Common myeloid progenitor, CD34-positive (primary cell): ENCODE data around the gene SLC2A11.

ENCODE experiments used
- CTCF ChIA-PET: fragments of 350-600 bp; sonication (Branson Sonifier 250); formaldehyde crosslinking; loops from one replicate; lab custom pipeline; 2021; ENCODE audit warnings: antibody characterized with exemption; lab: Charles Lee
- POLR2A ChIA-PET: fragments of 350-600 bp; sonication (Branson Sonifier 250); formaldehyde crosslinking; loops from one replicate; lab custom pipeline; 2021; ENCODE audit warnings: antibody characterized with exemption; lab: Charles Lee
- DNase-seq, 3 donors: peaks; one replicate each; pipeline versions ENCODE4 v3.0.0 to v3.0.0-alpha.2; 2013
- H3K27ac ChIP-seq, 2 experiments: 1 replicate in 1 of 2; 2 replicates in 1 of 2; pipeline ENCODE4 v1.7.0; 2013; ENCODE audit warnings: inconsistent platforms in 2 of 2, low read length in 2 of 2, mild to moderate bottlenecking in 2 of 2, low read depth in 1 of 2, moderate library complexity in 1 of 2; ENCODE audit not compliant: severe bottlenecking in 2 of 2, insufficient read depth in 1 of 2, poor library complexity in 1 of 2
- H3K27me3 ChIP-seq, 5 experiments: replicated peaks in 2 of 5; 1 replicate in 3 of 5; 2 replicates in 2 of 5; pipeline versions ENCODE4 v1.6.1 to v1.7.0; 2013; ENCODE audit warnings: low read length in 4 of 5, mild to moderate bottlenecking in 2 of 5, moderate library complexity in 2 of 5, inconsistent platforms in 1 of 5; ENCODE audit not compliant: insufficient read depth in 5 of 5, control insufficient read depth in 4 of 5
- H3K36me3 ChIP-seq, 4 experiments: 1 replicate in 2 of 4; 2 replicates in 2 of 4; pipeline versions ENCODE4 v1.6.1 to v1.7.0; 2013; ENCODE audit warnings: low read length in 3 of 4, control low read depth in 1 of 4, mild to moderate bottlenecking in 1 of 4; ENCODE audit not compliant: control insufficient read depth in 4 of 4, insufficient read depth in 4 of 4
- H3K4me1 ChIP-seq, 4 experiments: 1 replicate in 3 of 4; 2 replicates in 1 of 4; pipeline versions ENCODE4 v1.6.1 to v1.7.1; 2013; ENCODE audit warnings: low read length in 3 of 4, mild to moderate bottlenecking in 3 of 4, control low read depth in 1 of 4, inconsistent platforms in 1 of 4, moderate library complexity in 1 of 4; ENCODE audit not compliant: control insufficient read depth in 4 of 4, insufficient read depth in 4 of 4; ENCODE audit errors: control extremely low read depth in 1 of 4
- H3K4me3 ChIP-seq, 7 experiments: 1 replicate in 4 of 7; 2 replicates in 3 of 7; pipeline versions ENCODE4 v1.5.1 to v1.7.0; 2013; ENCODE audit warnings: mild to moderate bottlenecking in 7 of 7, low read length in 6 of 7, moderate library complexity in 6 of 7, inconsistent platforms in 2 of 7, low read depth in 2 of 7, control low read depth in 1 of 7; ENCODE audit not compliant: insufficient read depth in 4 of 7, control insufficient read depth in 1 of 7; ENCODE audit errors: extremely low read depth in 1 of 7
- H3K9me3 ChIP-seq, 5 experiments: 1 replicate in 4 of 5; 2 replicates in 1 of 5; pipeline versions ENCODE4 v1.6.1 to v1.7.1; 2013; ENCODE audit warnings: low read length in 4 of 5, mild to moderate bottlenecking in 2 of 5, inconsistent platforms in 1 of 5, low read depth in 1 of 5, moderate library complexity in 1 of 5; ENCODE audit not compliant: control insufficient read depth in 4 of 5, insufficient read depth in 2 of 5; ENCODE audit errors: control extremely low read depth in 1 of 5
- WGBS: methylation state at CpG from one replicate; pipeline ENCODE4 v1.1.5; 2013; ENCODE audit not compliant: insufficient coverage; 5-methylcytosine and 5-hydroxymethylcytosine counted together

The SLC2A11 gene

DNA sequence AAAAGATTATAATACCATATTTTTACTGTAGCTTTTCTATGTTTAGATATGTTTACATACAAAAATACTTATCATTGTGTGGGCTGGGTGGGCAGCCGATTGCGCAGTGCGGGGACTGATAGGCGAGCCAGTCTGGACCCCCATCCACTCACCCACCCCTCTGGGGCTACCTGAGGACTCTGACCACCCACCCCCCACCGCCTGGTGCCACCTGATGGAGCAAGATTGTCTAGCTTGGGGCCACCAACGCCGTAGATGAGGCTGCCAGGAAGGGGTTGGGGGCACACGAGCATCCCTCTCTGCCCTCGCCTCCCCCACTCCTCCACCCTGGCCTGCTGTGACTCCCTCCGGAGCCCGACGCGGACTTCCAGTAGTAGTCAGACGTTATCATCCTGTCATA lies 68.9 kb downstream of the SLC2A11 start:
- CTCF ChIA-PET = no interaction called here

More for the DNA sequence above, 68.9 kb downstream of the SLC2A11 start:
- Histone ChIP-seq H3K9me3 (peaks cover 3 to 32% (median 21%) of the 10 kb centered on the region in 5 experiments), H3K4me3 (no peak overlapping the region), H3K27me3 (peaks cover 0 to 5% (median 0%) of the 10 kb centered on the region in 5 experiments), H3K4me1 (peaks cover 3 to 6% (median 5%) of the 10 kb centered on the region in 4 experiments), H3K36me3 (peaks cover 2 to 28% (median 21%) of the 10 kb centered on the region in 4 experiments), H3K27ac (no peak overlapping the region)
- no peak for DNase-seq
- POLR2A ChIA-PET = no interaction called here
- 71% methylated on average over 7 of the region's 14 CpGs for WGBS
